Body of pancreas (tissue), 4 donors: Measurements from ENCODE around the gene USP6NL. TPM values are rescaled to one million over a fixed set of nuclear protein-coding genes. Genes with fewer than 3 reads are reported as not detected.

Source experiments
- ATAC-seq: fragments of 150-250 bp; one replicate; pipeline ENCODE4 v1.9.1; 2016
- DNase-seq, 4 donors: peaks; one replicate each; pipeline ENCODE4 v3.0.0-alpha.2; 2019
- H3K27ac ChIP-seq, 4 donors: fragments of 200-600 bp; sonication (generic); 1 replicate in 3 of 4; 2 replicates in 1 of 4; pipeline versions ENCODE4 v1.5.1 to v1.6.1; 2016 to 2019; ENCODE audit warnings: mild to moderate bottlenecking in 1 of 4, mixed read lengths in 1 of 4, moderate library complexity in 1 of 4
- H3K27me3 ChIP-seq, 2 donors: fragments of 200-600 bp; sonication (generic); one replicate each; pipeline ENCODE4 v1.6.0; 2016; ENCODE audit warnings: mild to moderate bottlenecking in 1 of 2
- H3K36me3 ChIP-seq, 2 donors: fragments of 200-600 bp; sonication (generic); replicated peaks in 1 of 2; 2 replicates each; pipeline ENCODE4 v1.5.1; 2016; ENCODE audit warnings: low read depth in 2 of 2; ENCODE audit not compliant: insufficient read depth in 1 of 2
- H3K4me1 ChIP-seq: fragments of 200-600 bp; sonication (generic); one replicate; pipeline ENCODE4 v1.6.0; 2016
- H3K4me3 ChIP-seq, 2 donors: fragments of 200-600 bp; sonication (generic); 1 replicate in 1 of 2; 2 replicates in 1 of 2; pipeline ENCODE4 v1.5.1; 2016 to 2019
- H3K9me3 ChIP-seq, 3 donors: fragments of 200-600 bp; sonication (generic); 1 replicate in 2 of 3; 2 replicates in 1 of 3; pipeline ENCODE4 v1.5.1; 2016
- CTCF ChIP-seq, 7 experiments: fragments of 450-650 bp in 4 of 7; fragments of 200-600 bp in 3 of 7; sonication (generic) in 3 of 7; IDR thresholded peaks; one replicate each; pipeline ENCODE4 v1.5.1; 2016 to 2019; ENCODE audit warnings: antibody characterized with exemption in 7 of 7
- POLR2A ChIP-seq, 3 donors: fragments of 450-650 bp; IDR thresholded peaks; one replicate each; pipeline ENCODE4 v1.6.1; 2016; ENCODE audit warnings: antibody characterized with exemption in 3 of 3, mild to moderate bottlenecking in 2 of 3
- WGBS, 2 donors: methylation state at CpG; one replicate each; pipeline ENCODE4 v1.1.5; 2017; 5-methylcytosine and 5-hydroxymethylcytosine counted together
- intact Hi-C: fragments of 100-400 bp; cut with DNase I; formaldehyde crosslinking; loops from one replicate; pipeline ENCODE4 v1.15.1; 2023
- total RNA-seq, 2 donors: library from RNA; depleted of rRNA; stranded (reverse); fragments of >200 nt; gene quantifications; one replicate each; pipeline ENCODE4 v1.1.0, GENCODE V29; 2016

The USP6NL gene
- total RNA-seq, 2 donors from 2014 or later: 13.7 to 16.8 TPM

- intact Hi-C loops: loop anchor here (10.0 kb wide), 2 partner anchors 214 to 254 kb away; no protein-coding TSS in a partner anchor
- Histone ChIP-seq H3K4me1 (peaks cover 3% of the 10 kb centered on the region), H3K9me3 (no peaks in the 10 kb centered on the region), H3K27ac (no peak overlapping the region), H3K27me3 (no peaks in the 10 kb centered on the region), H3K36me3 (peaks cover 0 to 2% of the 10 kb centered on the region in 2 donors), H3K4me3 (no peak overlapping the region)
- ATAC-seq (no peak), DNase-seq (no peak)
- no peak for TF ChIP-seq POLR2A (IDR thresholded peaks at IDR 0.05)
- no peak for TF ChIP-seq CTCF (IDR thresholded peaks at IDR 0.05)
- WGBS, 2 donors: 79 to 91% methylated on average over 3 of the region's 3 CpGs
Observed at GRCh38 chr10:11510736-11511135, 100.7 kb downstream of the USP6NL start.

- H3K4me1 ChIP-seq: no peaks in the 10 kb centered on the region
- peaks cover 0 to 2% of the 10 kb centered on the region in 2 donors for H3K36me3 ChIP-seq
- no peaks in the 10 kb centered on the region for H3K27me3 ChIP-seq
- 94 to 96% methylated on average over 5 of the region's 5 CpGs for WGBS, 2 donors
- no peaks in the 10 kb centered on the region for H3K9me3 ChIP-seq
- no peak overlapping the region for H3K4me3 ChIP-seq
- ATAC-seq (no peak), DNase-seq (no peak)
- H3K27ac ChIP-seq: no peak overlapping the region
- TF ChIP-seq CTCF (IDR thresholded peaks at IDR 0.05) (no peak), POLR2A (IDR thresholded peaks at IDR 0.05) (no peak)
- intact Hi-C loops: loop anchor here (10.0 kb wide), 2 partner anchors 215 to 255 kb away; no protein-coding TSS in a partner anchor
Observed at GRCh38 chr10:11510281-11510680, 101.2 kb downstream of the USP6NL start.

- Histone ChIP-seq H3K36me3 (peaks cover 0 to 2% of the 10 kb centered on the region in 2 donors), H3K4me1 (no peaks in the 10 kb centered on the region), H3K27me3 (no peaks in the 10 kb centered on the region), H3K4me3 (no peak overlapping the region), H3K9me3 (no peaks in the 10 kb centered on the region), H3K27ac (no peak overlapping the region)
- DNase-seq (no peak), ATAC-seq (no peak)
- WGBS, 2 donors: 96 to 97% methylated on average over 5 of the region's 5 CpGs
- TF ChIP-seq CTCF (IDR thresholded peaks at IDR 0.05): no peak
- no peak for TF ChIP-seq POLR2A (IDR thresholded peaks at IDR 0.05)
- intact Hi-C loops: no loop called here
Observed at GRCh38 chr10:11509036-11509435, 102.4 kb downstream of the USP6NL start.

GRCh38 chr10:11506247-11506789 lies 105.1 kb downstream of the USP6NL start:
- TF ChIP-seq POLR2A (IDR thresholded peaks at IDR 0.05) (no peak), CTCF (IDR thresholded peaks at IDR 0.05) (no peak)
- no peak overlapping the region for H3K4me3 ChIP-seq
- no peaks in the 10 kb centered on the region for H3K27me3 ChIP-seq
- peaks cover 0 to 2% of the 10 kb centered on the region in 2 donors for H3K36me3 ChIP-seq
- DNase-seq (no peak), ATAC-seq (no peak)
- H3K9me3 ChIP-seq: no peaks in the 10 kb centered on the region
- no peak overlapping the region for H3K27ac ChIP-seq
- WGBS, 2 donors: 82 to 85% methylated on average over 3 of the region's 3 CpGs
- no peaks in the 10 kb centered on the region for H3K4me1 ChIP-seq
- intact Hi-C loops: no loop called here

GRCh38 chr10:11505639-11506038 lies 105.8 kb downstream of the USP6NL start:
- intact Hi-C loops: no loop called here
- 84 to 85% methylated on average over 3 of the region's 3 CpGs for WGBS, 2 donors
- Histone ChIP-seq H3K4me1 (no peaks in the 10 kb centered on the region), H3K27me3 (no peaks in the 10 kb centered on the region), H3K9me3 (no peaks in the 10 kb centered on the region), H3K36me3 (peaks cover 0 to 2% of the 10 kb centered on the region in 2 donors), H3K27ac (no peak overlapping the region), H3K4me3 (no peak overlapping the region)
- no peak for ATAC-seq
- TF ChIP-seq POLR2A (IDR thresholded peaks at IDR 0.05) (no peak), CTCF (IDR thresholded peaks at IDR 0.05) (no peak)
- no peak for DNase-seq
